Measurements from ENCODE around the gene AKAP5. TPM values are rescaled to one million over a fixed set of nuclear protein-coding genes. Genes with fewer than 3 reads are reported as not detected.

The AKAP5 gene
- total and polyA plus RNA-seq, 9 of the 15 experiments (the other 6 are each of a cell fraction or from before 2014, with no cell fraction given), result 0.06 to 0.94 (median 0.34) TPM

DNA sequence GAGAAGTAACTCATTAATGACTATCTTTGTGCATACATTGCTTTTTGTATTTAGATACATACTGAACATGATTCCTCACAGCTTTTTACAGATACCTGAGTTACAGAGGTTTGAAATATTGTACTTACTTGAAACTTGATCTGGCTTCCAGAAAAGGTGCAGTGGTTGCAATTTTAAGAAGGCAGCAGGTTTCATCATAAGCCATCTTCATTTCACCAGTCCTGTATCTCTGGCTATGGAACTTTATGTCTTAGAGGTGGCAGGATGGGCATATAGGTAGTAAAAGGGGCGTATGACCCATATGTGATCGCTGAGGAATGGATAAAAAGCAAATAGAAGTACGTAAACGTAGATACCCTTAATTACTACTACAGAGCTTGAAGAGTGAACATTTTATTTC is 52.9 kb downstream of the AKAP5 start (continued):
- TF ChIP-seq, protein P1, sequence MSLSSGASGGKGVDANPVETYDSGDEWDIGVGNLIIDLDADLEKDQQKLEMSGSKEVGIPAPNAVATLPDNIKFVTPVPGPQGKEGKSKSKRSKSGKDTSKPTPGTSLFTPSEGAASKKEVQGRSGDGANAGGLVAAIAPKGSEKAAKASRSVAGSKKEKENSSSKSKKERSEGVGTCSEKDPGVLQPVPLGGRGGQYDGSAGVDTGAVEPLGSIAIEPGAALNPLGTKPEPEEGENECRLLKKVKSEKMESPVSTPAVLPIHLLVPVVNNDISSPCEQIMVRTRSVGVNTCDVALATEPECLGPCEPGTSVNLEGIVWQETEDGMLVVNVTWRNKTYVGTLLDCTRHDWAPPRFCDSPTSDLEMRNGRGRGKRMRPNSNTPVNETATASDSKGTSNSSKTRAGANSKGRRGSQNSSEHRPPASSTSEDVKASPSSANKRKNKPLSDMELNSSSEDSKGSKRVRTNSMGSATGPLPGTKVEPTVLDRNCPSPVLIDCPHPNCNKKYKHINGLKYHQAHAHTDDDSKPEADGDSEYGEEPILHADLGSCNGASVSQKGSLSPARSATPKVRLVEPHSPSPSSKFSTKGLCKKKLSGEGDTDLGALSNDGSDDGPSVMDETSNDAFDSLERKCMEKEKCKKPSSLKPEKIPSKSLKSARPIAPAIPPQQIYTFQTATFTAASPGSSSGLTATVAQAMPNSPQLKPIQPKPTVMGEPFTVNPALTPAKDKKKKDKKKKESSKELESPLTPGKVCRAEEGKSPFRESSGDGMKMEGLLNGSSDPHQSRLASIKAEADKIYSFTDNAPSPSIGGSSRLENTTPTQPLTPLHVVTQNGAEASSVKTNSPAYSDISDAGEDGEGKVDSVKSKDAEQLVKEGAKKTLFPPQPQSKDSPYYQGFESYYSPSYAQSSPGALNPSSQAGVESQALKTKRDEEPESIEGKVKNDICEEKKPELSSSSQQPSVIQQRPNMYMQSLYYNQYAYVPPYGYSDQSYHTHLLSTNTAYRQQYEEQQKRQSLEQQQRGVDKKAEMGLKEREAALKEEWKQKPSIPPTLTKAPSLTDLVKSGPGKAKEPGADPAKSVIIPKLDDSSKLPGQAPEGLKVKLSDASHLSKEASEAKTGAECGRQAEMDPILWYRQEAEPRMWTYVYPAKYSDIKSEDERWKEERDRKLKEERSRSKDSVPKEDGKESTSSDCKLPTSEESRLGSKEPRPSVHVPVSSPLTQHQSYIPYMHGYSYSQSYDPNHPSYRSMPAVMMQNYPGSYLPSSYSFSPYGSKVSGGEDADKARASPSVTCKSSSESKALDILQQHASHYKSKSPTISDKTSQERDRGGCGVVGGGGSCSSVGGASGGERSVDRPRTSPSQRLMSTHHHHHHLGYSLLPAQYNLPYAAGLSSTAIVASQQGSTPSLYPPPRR (CRISPR knock-in tag; IDR thresholded peaks at IDR 0.05; ENCODE audit: borderline replicate concordance), result no peak
- TF ChIP-seq, protein P2, sequence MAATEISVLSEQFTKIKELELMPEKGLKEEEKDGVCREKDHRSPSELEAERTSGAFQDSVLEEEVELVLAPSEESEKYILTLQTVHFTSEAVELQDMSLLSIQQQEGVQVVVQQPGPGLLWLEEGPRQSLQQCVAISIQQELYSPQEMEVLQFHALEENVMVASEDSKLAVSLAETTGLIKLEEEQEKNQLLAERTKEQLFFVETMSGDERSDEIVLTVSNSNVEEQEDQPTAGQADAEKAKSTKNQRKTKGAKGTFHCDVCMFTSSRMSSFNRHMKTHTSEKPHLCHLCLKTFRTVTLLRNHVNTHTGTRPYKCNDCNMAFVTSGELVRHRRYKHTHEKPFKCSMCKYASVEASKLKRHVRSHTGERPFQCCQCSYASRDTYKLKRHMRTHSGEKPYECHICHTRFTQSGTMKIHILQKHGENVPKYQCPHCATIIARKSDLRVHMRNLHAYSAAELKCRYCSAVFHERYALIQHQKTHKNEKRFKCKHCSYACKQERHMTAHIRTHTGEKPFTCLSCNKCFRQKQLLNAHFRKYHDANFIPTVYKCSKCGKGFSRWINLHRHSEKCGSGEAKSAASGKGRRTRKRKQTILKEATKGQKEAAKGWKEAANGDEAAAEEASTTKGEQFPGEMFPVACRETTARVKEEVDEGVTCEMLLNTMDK (IDR thresholded peaks at IDR 0.05; ENCODE audit: borderline replicate concordance, insufficient read depth, low read depth, low read length, poor library complexity, severe bottlenecking), result no peak
- TF ChIP-seq, protein P3, sequence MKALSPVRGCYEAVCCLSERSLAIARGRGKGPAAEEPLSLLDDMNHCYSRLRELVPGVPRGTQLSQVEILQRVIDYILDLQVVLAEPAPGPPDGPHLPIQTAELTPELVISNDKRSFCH (CRISPR knock-in tag; IDR thresholded peaks at IDR 0.05), result no peak
- TF ChIP-seq, protein P3 (tag; IDR thresholded peaks at IDR 0.05), result no peak
- TF ChIP-seq HNRNPH1 (optimal IDR thresholded peaks at IDR 0.05; ENCODE audit: low read depth, low read length) (no peak), POU5F1 (IDR thresholded peaks at IDR 0.05; ENCODE audit: borderline replicate concordance, low read depth, low read length, partially characterized antibody) (no peak), NFE2L1 (tag; IDR thresholded peaks at IDR 0.05; ENCODE audit: borderline replicate concordance, low read depth) (no peak), CCAR2 (IDR thresholded peaks at IDR 0.05; ENCODE audit: low read depth, low read length) (no peak), GATAD2B (IDR thresholded peaks at IDR 0.05; ENCODE audit: borderline replicate concordance) (no peak), JUNB (CRISPR knock-in tag; conservative IDR thresholded peaks at IDR 0.05) (no peak)
- TF ChIP-seq, protein P4, sequence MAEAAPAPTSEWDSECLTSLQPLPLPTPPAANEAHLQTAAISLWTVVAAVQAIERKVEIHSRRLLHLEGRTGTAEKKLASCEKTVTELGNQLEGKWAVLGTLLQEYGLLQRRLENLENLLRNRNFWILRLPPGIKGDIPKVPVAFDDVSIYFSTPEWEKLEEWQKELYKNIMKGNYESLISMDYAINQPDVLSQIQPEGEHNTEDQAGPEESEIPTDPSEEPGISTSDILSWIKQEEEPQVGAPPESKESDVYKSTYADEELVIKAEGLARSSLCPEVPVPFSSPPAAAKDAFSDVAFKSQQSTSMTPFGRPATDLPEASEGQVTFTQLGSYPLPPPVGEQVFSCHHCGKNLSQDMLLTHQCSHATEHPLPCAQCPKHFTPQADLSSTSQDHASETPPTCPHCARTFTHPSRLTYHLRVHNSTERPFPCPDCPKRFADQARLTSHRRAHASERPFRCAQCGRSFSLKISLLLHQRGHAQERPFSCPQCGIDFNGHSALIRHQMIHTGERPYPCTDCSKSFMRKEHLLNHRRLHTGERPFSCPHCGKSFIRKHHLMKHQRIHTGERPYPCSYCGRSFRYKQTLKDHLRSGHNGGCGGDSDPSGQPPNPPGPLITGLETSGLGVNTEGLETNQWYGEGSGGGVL (CRISPR knock-in tag; IDR thresholded peaks at IDR 0.05), result no peak

Measured in K562 (cell line).